MG63 (cell line): Measurements from ENCODE around the gene MAST4. TPM values are rescaled to one million over a fixed set of nuclear protein-coding genes. Genes with fewer than 3 reads are reported as not detected.
"Not testable (repeated sequence)": the region's sequence is repeated elsewhere in the genome, so short reads cannot be mapped to it uniquely, and the experiment has no call there.

ENCODE experiments used
- DNase-seq: peaks from one replicate; pipeline ENCODE4 v3.0.0-alpha.2; 2020
- H3K27me3 ChIP-seq: fragments of 250-450 bp; sonication (Bioruptor Pico); 2 replicates; pipeline ENCODE4 v1.5.1; 2020; ENCODE audit warnings: mild to moderate bottlenecking, moderate library complexity
- H3K36me3 ChIP-seq: fragments of 250-450 bp; sonication (Bioruptor Pico); 2 replicates; pipeline ENCODE4 v1.5.1; 2020; ENCODE audit warnings: mild to moderate bottlenecking, moderate library complexity
- H3K4me3 ChIP-seq: fragments of 250-450 bp; sonication (Bioruptor Pico); 2 replicates; pipeline ENCODE4 v1.5.1; 2020; ENCODE audit warnings: mild to moderate bottlenecking, moderate library complexity
- H3K9me3 ChIP-seq: fragments of 250-450 bp; sonication (Bioruptor Pico); 2 replicates; pipeline ENCODE4 v1.5.1; 2020; ENCODE audit warnings: mild to moderate bottlenecking, moderate library complexity
- total RNA-seq: library from RNA; depleted of rRNA; stranded (reverse); fragments of >200 nt; shearing (Covaris generic); gene quantifications from 2 replicates; pipeline ENCODE4 v1.2.3, GENCODE V29; 2014; ENCODE audit warnings: low replicate concordance

The MAST4 gene
- total RNA-seq, 1 experiment from 2014 or later: 0.16 TPM

DNA sequence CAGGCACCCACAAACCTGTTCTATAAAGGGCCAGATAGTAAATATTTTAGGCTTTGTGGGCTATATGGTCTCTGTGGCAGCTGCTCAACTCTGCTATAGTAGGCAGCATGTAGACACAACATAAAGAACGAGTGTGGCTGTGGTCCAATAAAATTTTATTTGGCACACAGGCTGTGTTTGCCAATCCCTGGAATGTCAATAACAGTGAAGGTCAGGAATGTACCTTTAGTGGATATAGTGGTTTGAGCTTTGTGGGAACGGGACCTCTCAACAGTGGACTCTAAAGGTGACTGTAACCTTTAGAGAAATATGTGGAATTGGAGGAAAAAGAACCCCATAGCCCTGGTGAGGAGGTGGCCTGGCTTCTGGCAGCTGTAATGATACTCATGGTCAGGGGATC, 145.2 kb downstream of the MAST4 start:
- Histone ChIP-seq H3K27me3 (peaks cover 3% of the 10 kb centered on the region; the same call in 1 of the 2 replicates), H3K4me3 (no peak overlapping the region), H3K36me3 (no peaks in the 10 kb centered on the region), H3K9me3 (no peaks in the 10 kb centered on the region)
- DNase-seq: no peak

GRCh38 chr5:66742083-66742895, 146.1 kb downstream of the MAST4 start:
- Histone ChIP-seq H3K9me3 (no peaks in the 10 kb centered on the region), H3K27me3 (peaks cover 3% of the 10 kb centered on the region; the same call in 1 of the 2 replicates), H3K36me3 (no peaks in the 10 kb centered on the region), H3K4me3 (no peak overlapping the region)
- no peak for DNase-seq

GRCh38 chr5:66742896-66743247, 146.7 kb downstream of the MAST4 start:
- H3K27me3 ChIP-seq: no peaks in the 10 kb centered on the region; the same call in 1 of the 2 replicates
- H3K9me3 ChIP-seq: no peaks in the 10 kb centered on the region
- no peak overlapping the region for H3K4me3 ChIP-seq
- no peak for DNase-seq
- no peaks in the 10 kb centered on the region for H3K36me3 ChIP-seq

- H3K4me3 ChIP-seq: no peak overlapping the region
- no peaks in the 10 kb centered on the region; the same call in 1 of the 2 replicates for H3K27me3 ChIP-seq
- H3K9me3 ChIP-seq: no peaks in the 10 kb centered on the region
- no peak for DNase-seq
- no peaks in the 10 kb centered on the region for H3K36me3 ChIP-seq
Observed at GRCh38 chr5:66743344-66743743, 147.2 kb downstream of the MAST4 start.

DNA sequence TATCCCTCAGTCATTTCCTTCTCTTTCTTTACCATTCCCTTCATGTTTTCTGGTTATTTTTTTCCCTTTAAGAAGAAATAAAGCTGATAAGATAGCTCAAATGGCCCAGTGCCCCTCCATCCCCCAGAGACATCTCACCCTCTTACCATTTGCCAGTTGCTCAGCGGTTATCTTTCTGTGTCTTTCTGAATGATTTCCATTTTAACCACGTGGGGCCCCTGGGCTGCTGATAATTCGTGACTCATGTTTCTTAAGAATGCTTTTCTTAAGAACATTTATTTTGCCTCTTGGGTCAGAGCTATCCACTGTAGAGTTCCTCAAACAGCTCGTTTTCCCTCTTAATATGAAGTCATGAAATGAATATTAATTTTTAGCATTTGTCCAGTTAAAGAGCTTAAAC, 147.8 kb downstream of the MAST4 start:
- H3K36me3 ChIP-seq: no peaks in the 10 kb centered on the region
- H3K9me3 ChIP-seq: no peaks in the 10 kb centered on the region
- no peaks in the 10 kb centered on the region; the same call in 1 of the 2 replicates for H3K27me3 ChIP-seq
- no peak for DNase-seq
- H3K4me3 ChIP-seq: no peak overlapping the region

DNA sequence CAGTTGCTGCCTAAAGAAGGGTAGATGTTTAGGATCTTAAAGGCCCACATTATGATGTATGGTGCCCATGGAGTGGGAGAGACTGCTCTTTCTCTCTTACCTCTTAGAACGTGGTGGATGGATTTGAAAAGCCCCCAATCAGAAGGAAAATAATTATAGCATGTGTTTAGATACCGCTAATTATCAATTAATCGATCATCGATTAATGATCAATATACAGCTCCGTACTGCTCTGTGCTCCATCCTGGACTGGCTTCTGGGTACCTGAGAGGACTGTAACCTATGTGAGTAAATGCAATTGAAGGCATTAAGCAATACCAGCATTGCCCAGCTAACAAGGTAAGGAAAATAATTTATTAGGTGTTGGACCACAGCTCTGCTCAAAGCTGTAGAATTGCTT, 149.1 kb downstream of the MAST4 start:
- Histone ChIP-seq H3K4me3 (no peak overlapping the region), H3K27me3 (no peaks in the 10 kb centered on the region; the same call in 1 of the 2 replicates), H3K9me3 (no peaks in the 10 kb centered on the region), H3K36me3 (no peaks in the 10 kb centered on the region)
- no peak for DNase-seq

DNA sequence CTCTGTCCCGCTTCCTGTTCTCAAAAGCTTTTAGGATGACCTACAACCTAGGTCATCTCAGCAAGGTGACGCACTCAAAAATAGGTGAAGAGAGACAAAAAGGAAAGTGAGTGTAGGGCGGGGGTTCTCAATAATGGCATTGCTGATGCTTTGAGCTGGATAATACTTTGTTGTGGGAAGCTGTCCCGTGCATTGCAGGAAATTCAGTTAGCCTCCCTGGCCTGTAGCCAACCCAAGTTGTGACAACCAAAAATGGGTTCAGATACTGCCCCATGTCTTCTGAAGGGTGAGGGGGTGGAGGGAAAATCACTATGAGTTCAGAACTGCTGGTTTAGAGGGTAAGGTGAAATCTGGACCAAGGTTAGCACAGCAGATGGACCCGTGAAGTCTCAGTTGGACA, 151.4 kb downstream of the MAST4 start:
- Histone ChIP-seq H3K4me3 (no peak overlapping the region), H3K36me3 (no peaks in the 10 kb centered on the region), H3K27me3 (no peaks in the 10 kb centered on the region; the same call in 1 of the 2 replicates), H3K9me3 (no peaks in the 10 kb centered on the region)
- DNase-seq: no peak

GRCh38 chr5:66752668-66753067, 156.5 kb downstream of the MAST4 start:
- not testable (repeated sequence) for H3K9me3 ChIP-seq, DNase-seq, H3K4me3 ChIP-seq, H3K36me3 ChIP-seq, H3K27me3 ChIP-seq

DNA sequence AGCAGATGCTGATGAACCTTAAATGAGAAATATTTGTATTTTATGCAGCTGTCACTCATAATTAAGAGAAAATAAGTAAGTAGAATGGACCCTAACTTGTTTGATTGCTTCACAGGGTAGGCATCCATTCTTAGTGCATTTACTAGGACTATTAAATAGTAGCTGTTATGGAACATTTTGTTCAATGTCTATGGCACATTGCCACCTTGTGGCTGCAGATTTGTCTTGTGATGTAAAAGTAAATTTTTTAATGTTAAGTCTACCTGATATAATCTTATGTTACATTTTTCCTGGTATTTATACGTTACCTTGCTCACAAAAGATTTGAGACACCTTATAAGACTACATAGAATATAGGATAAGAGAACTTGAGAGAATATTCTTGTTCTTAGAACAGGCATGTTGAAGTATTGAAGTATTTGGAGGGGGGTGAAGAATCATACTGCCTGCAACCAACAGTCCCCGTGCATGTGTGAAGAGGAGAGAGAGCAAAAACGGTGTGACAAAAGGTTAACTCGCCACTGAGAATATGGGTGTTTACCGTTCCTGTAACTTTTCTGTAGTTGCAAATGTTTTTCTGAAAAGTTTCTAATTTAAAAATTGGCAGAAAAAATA, 161.1 kb downstream of the MAST4 start:
- no peak for DNase-seq

GRCh38 chr5:66757834-66758371, 161.7 kb downstream of the MAST4 start:
- Histone ChIP-seq H3K4me3 (no peak overlapping the region), H3K36me3 (no peaks in the 10 kb centered on the region), H3K27me3 (peaks cover 8% of the 10 kb centered on the region; the same call in 1 of the 2 replicates), H3K9me3 (no peaks in the 10 kb centered on the region)
- no peak for DNase-seq

More for the DNA sequence above, 161.1 kb downstream of the MAST4 start:
- Histone ChIP-seq H3K27me3 (peaks cover 8% of the 10 kb centered on the region; the same call in 1 of the 2 replicates), H3K36me3 (no peaks in the 10 kb centered on the region), H3K4me3 (no peak overlapping the region), H3K9me3 (no peaks in the 10 kb centered on the region)

GRCh38 chr5:66769030-66769733, 173.0 kb downstream of the MAST4 start:
- Histone ChIP-seq H3K9me3 (no peaks in the 10 kb centered on the region), H3K36me3 (no peaks in the 10 kb centered on the region), H3K27me3 (no peaks in the 10 kb centered on the region), H3K4me3 (no peak overlapping the region)
- no peak for DNase-seq

GRCh38 chr5:66769839-66770617, 173.8 kb downstream of the MAST4 start:
- H3K27me3 ChIP-seq: no peaks in the 10 kb centered on the region
- no peak overlapping the region for H3K4me3 ChIP-seq
- H3K9me3 ChIP-seq: no peaks in the 10 kb centered on the region
- DNase-seq: no peak
- no peaks in the 10 kb centered on the region for H3K36me3 ChIP-seq

- H3K27me3 ChIP-seq: no peaks in the 10 kb centered on the region
- no peaks in the 10 kb centered on the region for H3K9me3 ChIP-seq
- no peak for DNase-seq
- H3K4me3 ChIP-seq: no peak overlapping the region
- no peaks in the 10 kb centered on the region for H3K36me3 ChIP-seq
Observed at GRCh38 chr5:66777868-66778267, 181.7 kb downstream of the MAST4 start.

- Histone ChIP-seq H3K36me3 (no peaks in the 10 kb centered on the region), H3K27me3 (no peaks in the 10 kb centered on the region), H3K9me3 (no peaks in the 10 kb centered on the region), H3K4me3 (no peak overlapping the region)
- DNase-seq: no peak
Observed at GRCh38 chr5:66779528-66779927, 183.3 kb downstream of the MAST4 start.

- DNase-seq: no peak
- Histone ChIP-seq H3K9me3 (no peaks in the 10 kb centered on the region), H3K4me3 (no peak overlapping the region), H3K36me3 (no peaks in the 10 kb centered on the region), H3K27me3 (no peaks in the 10 kb centered on the region)
Observed at GRCh38 chr5:66788556-66788955, 192.4 kb downstream of the MAST4 start.

- Histone ChIP-seq H3K36me3 (no peaks in the 10 kb centered on the region), H3K4me3 (no peak overlapping the region), H3K27me3 (no peaks in the 10 kb centered on the region), H3K9me3 (no peaks in the 10 kb centered on the region)
- no peak for DNase-seq
Observed at GRCh38 chr5:66789434-66789833, 193.2 kb downstream of the MAST4 start.
